ENCODE measurements around the gene MLX. TPM values are rescaled to one million over a fixed set of nuclear protein-coding genes. Genes with fewer than 3 reads are reported as not detected.
A peak's percentile ranks its signal among the peaks of the same experiment; 100 is the strongest.

Gene MLX
- total RNA-seq, 1 donor from 2014 or later: 59.7 TPM

- Mint-ChIP-seq H3K27ac (peak overlapping the region; percentile 46), H3K4me3 (no peak overlapping the region), H3K4me1 (peaks cover 31% of the 10 kb centered on the region), H3K27me3 (no peaks in the 10 kb centered on the region), H3K36me3 (ENCODE audit: low read depth) (peaks cover 93% of the 10 kb centered on the region), H3K9me3 (no peaks in the 10 kb centered on the region)
- intact Hi-C loops (cut with micrococcal nuclease): no loop called here
- DNase-seq: no peak
- no peak for ATAC-seq (ENCODE audit: low read depth)
- TF ChIP-seq CTCF (IDR thresholded peaks at IDR 0.05): no peak
- ChIA-PET POLR2A (no interaction called here), CTCF (interaction anchor here (1.2 kb wide), 1 partner anchor 179 kb away, joined by 3 read pairs; no protein-coding TSS in a partner anchor)
Observed at GRCh38 chr17:42584880-42585279, 18.0 kb downstream of the MLX start.

GRCh38 chr17:42585353-42585752, 18.5 kb downstream of the MLX start:
- H3K9me3 Mint-ChIP-seq: no peaks in the 10 kb centered on the region
- DNase-seq: no peak
- H3K4me1 Mint-ChIP-seq: peaks cover 31% of the 10 kb centered on the region
- CTCF ChIA-PET: interaction anchor here (1.4 kb wide), 1 partner anchor 93 kb away, joined by 3 read pairs; no protein-coding TSS in a partner anchor
- intact Hi-C loops (cut with micrococcal nuclease): no loop called here
- H3K27me3 Mint-ChIP-seq: no peaks in the 10 kb centered on the region
- POLR2A ChIA-PET: interaction anchor here (1.5 kb wide), 1 partner anchor 18 kb away, joined by 3 read pairs; the partner anchor contains the start of gene MLX
- no peak for TF ChIP-seq CTCF (IDR thresholded peaks at IDR 0.05)
- H3K36me3 Mint-ChIP-seq (ENCODE audit: low read depth): peaks cover 93% of the 10 kb centered on the region
- H3K27ac Mint-ChIP-seq: peak overlapping the region; percentile 46
- no peak for ATAC-seq (ENCODE audit: low read depth)
- H3K4me3 Mint-ChIP-seq: no peak overlapping the region

GRCh38 chr17:42586514-42587230, 19.8 kb downstream of the MLX start:
- Mint-ChIP-seq H3K36me3 (ENCODE audit: low read depth) (peaks cover 93% of the 10 kb centered on the region), H3K27me3 (no peaks in the 10 kb centered on the region), H3K4me3 (peak overlapping the region; percentile 73), H3K27ac (peak overlapping the region; percentile 95), H3K4me1 (peaks cover 31% of the 10 kb centered on the region), H3K9me3 (no peaks in the 10 kb centered on the region)
- ATAC-seq (ENCODE audit: low read depth) (peak; percentile 56), DNase-seq (no peak)
- CTCF ChIA-PET: interaction anchor here (1.4 to 2.7 kb wide), 2 partner anchors 9 to 92 kb away, joined by 3 to 10 read pairs; partner anchors contain the start of gene PSMC3IP
- intact Hi-C loops (cut with micrococcal nuclease): no loop called here
- POLR2A ChIA-PET: interaction anchor here (0.6 to 1.8 kb wide), 7 partner anchors 8 to 33 kb away, joined by 3 to 12 read pairs (median 4); partner anchors contain the start of genes MLX, PSMC3IP, RETREG3 and TUBG1
- TF ChIP-seq CTCF (IDR thresholded peaks at IDR 0.05): no peak

- Mint-ChIP-seq H3K4me3 (no peak overlapping the region), H3K36me3 (ENCODE audit: low read depth) (peaks cover 67% of the 10 kb centered on the region), H3K9me3 (no peaks in the 10 kb centered on the region), H3K27ac (no peak overlapping the region), H3K4me1 (peaks cover 22% of the 10 kb centered on the region), H3K27me3 (no peaks in the 10 kb centered on the region)
- POLR2A ChIA-PET: no interaction called here
- no peak for TF ChIP-seq CTCF (IDR thresholded peaks at IDR 0.05)
- intact Hi-C loops (cut with micrococcal nuclease): no loop called here
- CTCF ChIA-PET: no interaction called here
- no peak for DNase-seq
- ATAC-seq (ENCODE audit: low read depth): no peak
Observed at GRCh38 chr17:42590886-42591285, 24.0 kb downstream of the MLX start.

- no peak for DNase-seq
- CTCF ChIA-PET: no interaction called here
- TF ChIP-seq CTCF (IDR thresholded peaks at IDR 0.05): no peak
- no peak for ATAC-seq (ENCODE audit: low read depth)
- intact Hi-C loops (cut with micrococcal nuclease): no loop called here
- no peaks in the 10 kb centered on the region for H3K9me3 Mint-ChIP-seq
- H3K27ac Mint-ChIP-seq: no peak overlapping the region
- no peak overlapping the region for H3K4me3 Mint-ChIP-seq
- POLR2A ChIA-PET: no interaction called here
- peaks cover 18% of the 10 kb centered on the region for H3K4me1 Mint-ChIP-seq
- peaks cover 64% of the 10 kb centered on the region for H3K36me3 Mint-ChIP-seq (ENCODE audit: low read depth)
- no peaks in the 10 kb centered on the region for H3K27me3 Mint-ChIP-seq
Observed at GRCh38 chr17:42591411-42591810, 24.5 kb downstream of the MLX start.
